ENCODE data around the gene C5AR1.
A peak's percentile ranks its signal among the peaks of the same experiment; 100 is the strongest.

Gene C5AR1

DNA sequence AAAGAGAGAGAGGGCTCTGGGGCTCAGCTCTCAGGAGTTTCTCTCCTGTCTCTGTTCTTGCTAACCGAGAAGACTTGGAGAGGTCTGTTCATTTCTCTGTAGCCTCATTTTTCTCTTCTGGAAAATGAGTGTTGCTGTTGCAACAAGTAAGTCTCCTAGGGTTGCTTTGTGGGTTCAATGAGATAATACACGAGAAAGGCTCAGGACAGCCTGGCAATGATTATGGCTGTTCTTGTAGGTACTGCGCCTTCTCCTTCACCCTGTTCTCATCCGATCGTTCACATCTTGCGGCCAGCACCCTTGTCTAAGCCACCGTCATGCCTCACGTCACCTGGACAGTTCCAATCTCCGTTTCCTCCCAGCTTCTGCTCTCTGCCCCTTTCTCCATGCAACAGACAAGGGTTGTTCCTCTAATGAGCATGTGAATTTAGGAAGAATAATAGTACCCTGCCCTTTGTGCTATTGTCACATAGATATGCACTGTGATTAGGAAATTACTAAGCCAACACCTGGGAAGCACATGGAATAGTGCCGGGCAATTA, 4.2 kb downstream of the C5AR1 start:
- DNase-seq (ENCODE audit: low spot score) (no peak), ATAC-seq (ENCODE audit: low read depth) (no peak)
- Histone ChIP-seq H3K36me3 (ENCODE audit: low read depth) (no peaks in the 10 kb centered on the region), H3K27me3 (ENCODE audit: insufficient read depth, poor library complexity, severe bottlenecking) (no peaks in the 10 kb centered on the region), H3K27ac (ENCODE audit: poor library complexity, severe bottlenecking) (peak overlapping the region; percentile 23), H3K4me1 (ENCODE audit: insufficient read depth, poor library complexity, severe bottlenecking) (peaks cover 11% of the 10 kb centered on the region), H3K9me3 (ENCODE audit: severe bottlenecking) (no peaks in the 10 kb centered on the region), H3K4me3 (ENCODE audit: severe bottlenecking) (no peak overlapping the region)
- TF ChIP-seq, protein P1, sequence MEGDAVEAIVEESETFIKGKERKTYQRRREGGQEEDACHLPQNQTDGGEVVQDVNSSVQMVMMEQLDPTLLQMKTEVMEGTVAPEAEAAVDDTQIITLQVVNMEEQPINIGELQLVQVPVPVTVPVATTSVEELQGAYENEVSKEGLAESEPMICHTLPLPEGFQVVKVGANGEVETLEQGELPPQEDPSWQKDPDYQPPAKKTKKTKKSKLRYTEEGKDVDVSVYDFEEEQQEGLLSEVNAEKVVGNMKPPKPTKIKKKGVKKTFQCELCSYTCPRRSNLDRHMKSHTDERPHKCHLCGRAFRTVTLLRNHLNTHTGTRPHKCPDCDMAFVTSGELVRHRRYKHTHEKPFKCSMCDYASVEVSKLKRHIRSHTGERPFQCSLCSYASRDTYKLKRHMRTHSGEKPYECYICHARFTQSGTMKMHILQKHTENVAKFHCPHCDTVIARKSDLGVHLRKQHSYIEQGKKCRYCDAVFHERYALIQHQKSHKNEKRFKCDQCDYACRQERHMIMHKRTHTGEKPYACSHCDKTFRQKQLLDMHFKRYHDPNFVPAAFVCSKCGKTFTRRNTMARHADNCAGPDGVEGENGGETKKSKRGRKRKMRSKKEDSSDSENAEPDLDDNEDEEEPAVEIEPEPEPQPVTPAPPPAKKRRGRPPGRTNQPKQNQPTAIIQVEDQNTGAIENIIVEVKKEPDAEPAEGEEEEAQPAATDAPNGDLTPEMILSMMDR (IDR thresholded peaks at IDR 0.05; ENCODE audit: poor library complexity, severe bottlenecking), result no peak

- H3K27ac ChIP-seq (ENCODE audit: poor library complexity, severe bottlenecking), result peak overlapping the region; percentile 45
- no peaks in the 10 kb centered on the region for H3K9me3 ChIP-seq (ENCODE audit: severe bottlenecking)
- no peaks in the 10 kb centered on the region for H3K36me3 ChIP-seq (ENCODE audit: low read depth)
- TF ChIP-seq, protein P1 (IDR thresholded peaks at IDR 0.05; ENCODE audit: poor library complexity, severe bottlenecking), result no peak
- H3K27me3 ChIP-seq (ENCODE audit: insufficient read depth, poor library complexity, severe bottlenecking), result no peaks in the 10 kb centered on the region
- DNase-seq (ENCODE audit: low spot score) (peak; percentile 88), ATAC-seq (ENCODE audit: low read depth) (peak; percentile 93)
- H3K4me1 ChIP-seq (ENCODE audit: insufficient read depth, poor library complexity, severe bottlenecking), result peaks cover 9% of the 10 kb centered on the region
- no peak overlapping the region for H3K4me3 ChIP-seq (ENCODE audit: severe bottlenecking)
These were observed 5.6 kb downstream of the C5AR1 start for GRCh38 chr19:47315125-47315821.

GRCh38 chr19:47316513-47316912, 6.9 kb downstream of the C5AR1 start:
- TF ChIP-seq, protein P1 (IDR thresholded peaks at IDR 0.05; ENCODE audit: poor library complexity, severe bottlenecking), result no peak
- Histone ChIP-seq H3K27me3 (ENCODE audit: insufficient read depth, poor library complexity, severe bottlenecking) (no peaks in the 10 kb centered on the region), H3K4me1 (ENCODE audit: insufficient read depth, poor library complexity, severe bottlenecking) (peaks cover 3% of the 10 kb centered on the region), H3K36me3 (ENCODE audit: low read depth) (no peaks in the 10 kb centered on the region), H3K4me3 (ENCODE audit: severe bottlenecking) (no peak overlapping the region), H3K27ac (ENCODE audit: poor library complexity, severe bottlenecking) (no peak overlapping the region), H3K9me3 (ENCODE audit: severe bottlenecking) (no peaks in the 10 kb centered on the region)
- DNase-seq (ENCODE audit: low spot score) (no peak), ATAC-seq (ENCODE audit: low read depth) (no peak)

GRCh38 chr19:47319923-47320871, 10.5 kb downstream of the C5AR1 start:
- TF ChIP-seq, protein P1 (IDR thresholded peaks at IDR 0.05; ENCODE audit: poor library complexity, severe bottlenecking), result no peak
- Histone ChIP-seq H3K36me3 (ENCODE audit: low read depth) (no peaks in the 10 kb centered on the region), H3K27me3 (ENCODE audit: insufficient read depth, poor library complexity, severe bottlenecking) (no peaks in the 10 kb centered on the region), H3K4me3 (ENCODE audit: severe bottlenecking) (no peak overlapping the region), H3K9me3 (ENCODE audit: severe bottlenecking) (no peaks in the 10 kb centered on the region), H3K4me1 (ENCODE audit: insufficient read depth, poor library complexity, severe bottlenecking) (peaks cover 3% of the 10 kb centered on the region), H3K27ac (ENCODE audit: poor library complexity, severe bottlenecking) (no peak overlapping the region)
- DNase-seq (ENCODE audit: low spot score) (no peak), ATAC-seq (ENCODE audit: low read depth) (no peak)
